ENCODE data around the gene JARID2. TPM values are rescaled to one million over a fixed set of nuclear protein-coding genes. Genes with fewer than 3 reads are reported as not detected.

The JARID2 gene
- total RNA-seq, 2 donors from 2014 or later: 3.6 to 4.6 TPM

GRCh38 chr6:15511248-15512125 is 265.6 kb downstream of the JARID2 start:
- no peak for TF ChIP-seq CTCF (IDR thresholded peaks at IDR 0.05)
- TF ChIP-seq POLR2A (IDR thresholded peaks at IDR 0.05): no peak
- WGBS, 2 donors: 88 to 89% methylated on average over 6 to 14 of the region's 14 CpGs
- no peak overlapping the region for H3K27ac ChIP-seq
- no peak for DNase-seq
- H3K36me3 ChIP-seq (replicated peaks in 1 of 2; ENCODE audit: insufficient read depth in 1 of 2, low read depth in 2 of 2): peaks cover 0 to 9% of the 10 kb centered on the region in 2 donors
- no peaks in the 10 kb centered on the region for H3K27me3 ChIP-seq
- no peaks in the 10 kb centered on the region for H3K4me1 ChIP-seq
- no peaks in the 10 kb centered on the region for H3K9me3 ChIP-seq
- intact Hi-C loops (cut with DNase I): no loop called here
- no peak overlapping the region for H3K4me3 ChIP-seq
- no peak for ATAC-seq

GRCh38 chr6:15512126-15512525 is 266.3 kb downstream of the JARID2 start:
- Histone ChIP-seq H3K9me3 (no peaks in the 10 kb centered on the region), H3K4me1 (no peaks in the 10 kb centered on the region), H3K27me3 (no peaks in the 10 kb centered on the region), H3K36me3 (replicated peaks in 1 of 2; ENCODE audit: insufficient read depth in 1 of 2, low read depth in 2 of 2) (peaks cover 0 to 9% of the 10 kb centered on the region in 2 donors), H3K4me3 (no peak overlapping the region), H3K27ac (no peak overlapping the region)
- no peak for ATAC-seq
- intact Hi-C loops (cut with DNase I): no loop called here
- DNase-seq: no peak
- no peak for TF ChIP-seq CTCF (IDR thresholded peaks at IDR 0.05)
- no peak for TF ChIP-seq POLR2A (IDR thresholded peaks at IDR 0.05)
- WGBS, 2 donors: 90 to 95% methylated on average over 15 to 18 of the region's 18 CpGs

GRCh38 chr6:15512721-15513120 is 266.9 kb downstream of the JARID2 start:
- no peak overlapping the region for H3K27ac ChIP-seq
- H3K36me3 ChIP-seq (replicated peaks in 1 of 2; ENCODE audit: insufficient read depth in 1 of 2, low read depth in 2 of 2): peaks cover 0 to 9% of the 10 kb centered on the region in 2 donors
- TF ChIP-seq POLR2A (IDR thresholded peaks at IDR 0.05): no peak
- TF ChIP-seq CTCF (IDR thresholded peaks at IDR 0.05): no peak
- no peaks in the 10 kb centered on the region for H3K4me1 ChIP-seq
- H3K9me3 ChIP-seq: no peaks in the 10 kb centered on the region
- H3K4me3 ChIP-seq: no peak overlapping the region
- intact Hi-C loops (cut with DNase I): no loop called here
- DNase-seq (no peak), ATAC-seq (no peak)
- no peaks in the 10 kb centered on the region for H3K27me3 ChIP-seq
- 85 to 88% methylated on average over 8 to 9 of the region's 9 CpGs for WGBS, 2 donors

GRCh38 chr6:15513131-15513771 is 267.4 kb downstream of the JARID2 start:
- intact Hi-C loops (cut with DNase I): no loop called here
- no peak for ATAC-seq
- H3K4me1 ChIP-seq: no peaks in the 10 kb centered on the region
- TF ChIP-seq CTCF (IDR thresholded peaks at IDR 0.05) (no peak), POLR2A (IDR thresholded peaks at IDR 0.05) (no peak)
- no peak overlapping the region for H3K4me3 ChIP-seq
- no peak for DNase-seq
- H3K36me3 ChIP-seq (replicated peaks in 1 of 2; ENCODE audit: insufficient read depth in 1 of 2, low read depth in 2 of 2): peaks cover 0 to 12% of the 10 kb centered on the region in 2 donors
- no peak overlapping the region for H3K27ac ChIP-seq
- WGBS, 2 donors: 91 to 92% methylated on average over 28 to 33 of the region's 34 CpGs
- H3K9me3 ChIP-seq: no peaks in the 10 kb centered on the region
- H3K27me3 ChIP-seq: no peaks in the 10 kb centered on the region
